Measurements from ENCODE around the gene KCNQ2.

KCNQ2 gene

DNA sequence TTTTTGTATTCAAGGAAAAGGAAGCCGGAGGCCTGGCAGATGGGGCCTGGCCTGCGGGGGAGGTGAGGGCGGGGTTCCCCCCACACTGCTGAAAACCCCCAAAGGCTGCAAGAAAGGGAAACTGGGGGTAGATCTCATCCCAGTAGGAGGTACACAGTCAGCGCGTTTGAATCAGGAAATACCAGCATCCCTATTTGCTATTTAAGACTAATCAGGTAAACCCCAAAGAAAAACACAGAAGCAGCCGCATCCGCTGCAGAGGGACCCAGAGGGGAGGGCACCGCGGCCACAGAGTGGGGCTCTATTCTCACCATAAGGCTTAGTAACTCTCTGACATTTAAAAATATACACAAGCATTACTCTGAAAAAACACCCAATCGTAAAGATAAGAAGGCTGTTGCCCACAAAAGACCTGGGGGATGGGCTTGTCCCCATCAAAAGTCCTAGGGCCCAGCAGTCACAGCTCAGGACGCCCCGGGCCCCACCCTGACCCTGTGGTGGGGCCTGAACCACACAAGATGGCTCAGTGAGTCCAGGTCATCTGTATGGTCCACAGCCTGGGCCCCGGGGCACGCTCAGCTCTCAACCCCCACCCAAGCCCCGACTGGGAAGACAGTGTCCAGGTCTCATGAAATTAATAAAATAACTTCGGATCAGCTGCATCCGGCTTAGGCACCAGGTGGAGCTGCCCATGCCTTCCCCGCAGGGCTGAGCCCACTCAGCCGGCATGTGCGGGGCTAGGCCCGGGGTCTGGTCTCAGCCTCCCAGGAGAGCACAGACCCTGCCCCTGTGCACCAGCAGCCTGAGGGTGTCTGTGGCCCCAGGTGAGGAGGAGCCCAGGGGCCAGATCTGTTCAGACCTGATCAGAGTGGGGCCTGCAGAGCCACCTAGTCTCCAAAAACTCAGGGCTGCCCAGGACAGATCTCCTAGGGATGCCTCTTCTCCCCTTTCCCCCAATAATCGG is 31.0 kb downstream of the KCNQ2 start:
- no peaks in the 10 kb centered on the region for H3K4me1 ChIP-seq (ENCODE audit: control insufficient read depth, insufficient read depth, low read length)
- H3K36me3 ChIP-seq (ENCODE audit: control insufficient read depth, insufficient read depth, low read length): no peaks in the 10 kb centered on the region
- no peak overlapping the region for H3K4me3 ChIP-seq (ENCODE audit: low read depth, low read length)
- H3K27me3 ChIP-seq (ENCODE audit: control insufficient read depth, insufficient read depth, low read length): no peaks in the 10 kb centered on the region
- H3K9ac ChIP-seq (ENCODE audit: low read length): no peak overlapping the region
- peaks cover 7% of the 10 kb centered on the region for H3K9me3 ChIP-seq (ENCODE audit: control insufficient read depth, insufficient read depth, low read depth, low read length)
- no peak overlapping the region for H3K27ac ChIP-seq (ENCODE audit: low read depth, low read length)

DNA sequence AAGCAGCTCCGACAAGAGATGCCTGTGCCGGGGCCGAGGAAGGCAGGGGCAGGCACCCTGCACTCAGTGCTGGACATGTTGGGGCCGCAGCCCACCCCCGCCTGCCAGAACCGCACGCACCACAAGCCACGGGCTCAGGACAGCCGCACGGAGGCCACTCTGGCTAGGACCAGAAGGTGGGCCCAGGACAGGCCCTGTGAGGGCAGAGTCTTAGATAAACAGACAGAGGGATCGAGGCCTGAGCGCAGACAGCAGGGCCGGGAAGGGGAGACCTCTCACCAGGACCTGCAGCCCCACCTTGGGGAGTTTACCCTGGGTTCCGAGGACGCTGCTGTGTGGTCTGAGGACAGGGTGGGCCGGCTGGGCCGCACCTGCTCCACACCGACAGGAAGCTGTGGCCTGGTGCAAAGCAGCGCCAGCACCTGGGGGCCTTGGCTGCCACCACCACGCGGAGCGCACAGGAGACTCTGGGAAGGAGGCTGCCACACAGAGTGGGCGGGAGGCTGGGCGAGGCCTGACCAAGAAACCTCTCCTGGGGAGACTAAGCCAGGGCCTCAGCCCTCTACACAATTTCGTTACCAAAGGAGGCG is 32.0 kb downstream of the KCNQ2 start:
- no peaks in the 10 kb centered on the region for H3K4me1 ChIP-seq (ENCODE audit: control insufficient read depth, insufficient read depth, low read length)
- H3K27ac ChIP-seq (ENCODE audit: low read depth, low read length): 0 out of 2 replicates have a peak overlapping the region, but pooled peaks have one; percentile 18

GRCh38 chr20:63439866-63440265 is 32.6 kb downstream of the KCNQ2 start:
- Histone ChIP-seq H3K4me3 (ENCODE audit: low read depth, low read length) (no peak overlapping the region), H3K36me3 (ENCODE audit: control insufficient read depth, insufficient read depth, low read length) (no peaks in the 10 kb centered on the region), H3K27ac (ENCODE audit: low read depth, low read length) (no peak overlapping the region), H3K9me3 (ENCODE audit: control insufficient read depth, insufficient read depth, low read depth, low read length) (peaks cover 7% of the 10 kb centered on the region), H3K27me3 (ENCODE audit: control insufficient read depth, insufficient read depth, low read length) (no peaks in the 10 kb centered on the region), H3K9ac (ENCODE audit: low read length) (no peak overlapping the region), H3K4me1 (ENCODE audit: control insufficient read depth, insufficient read depth, low read length) (no peaks in the 10 kb centered on the region)

More for the DNA sequence above, 32.0 kb downstream of the KCNQ2 start:
- H3K27me3 ChIP-seq (ENCODE audit: control insufficient read depth, insufficient read depth, low read length): no peaks in the 10 kb centered on the region
- no peaks in the 10 kb centered on the region for H3K36me3 ChIP-seq (ENCODE audit: control insufficient read depth, insufficient read depth, low read length)
- no peak overlapping the region for H3K4me3 ChIP-seq (ENCODE audit: low read depth, low read length)
- H3K9me3 ChIP-seq (ENCODE audit: control insufficient read depth, insufficient read depth, low read depth, low read length): peaks cover 7% of the 10 kb centered on the region
- H3K9ac ChIP-seq (ENCODE audit: low read length): no peak overlapping the region

GRCh38 chr20:63438121-63438520 is 34.3 kb downstream of the KCNQ2 start:
- Histone ChIP-seq H3K27ac (ENCODE audit: low read depth, low read length) (no peak overlapping the region), H3K36me3 (ENCODE audit: control insufficient read depth, insufficient read depth, low read length) (no peaks in the 10 kb centered on the region), H3K9ac (ENCODE audit: low read length) (no peak overlapping the region), H3K27me3 (ENCODE audit: control insufficient read depth, insufficient read depth, low read length) (no peaks in the 10 kb centered on the region), H3K4me3 (ENCODE audit: low read depth, low read length) (no peak overlapping the region), H3K9me3 (ENCODE audit: control insufficient read depth, insufficient read depth, low read depth, low read length) (peaks cover 3% of the 10 kb centered on the region; the same call in 1 of the 2 replicates), H3K4me1 (ENCODE audit: control insufficient read depth, insufficient read depth, low read length) (peaks cover 9% of the 10 kb centered on the region; the same call in 1 of the 2 replicates)

DNA sequence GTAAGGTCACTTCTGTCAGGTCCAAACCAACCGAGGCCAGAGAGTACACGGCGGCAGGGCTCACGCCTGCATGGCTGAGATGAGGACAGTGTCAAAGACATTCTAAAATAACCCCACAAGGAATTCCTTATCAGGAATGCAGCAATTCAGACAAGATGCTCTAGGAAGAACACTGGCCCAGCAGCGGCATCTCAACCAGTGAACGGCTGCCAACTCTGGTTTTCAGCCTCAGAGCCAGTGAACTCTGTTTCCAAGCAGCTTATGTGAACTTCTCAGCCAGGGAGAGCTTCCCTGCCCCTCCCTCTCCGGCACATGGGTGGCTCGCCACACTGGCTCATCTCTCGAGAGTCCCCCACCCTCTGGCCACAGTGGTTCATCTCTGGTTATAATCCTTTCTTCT is 36.9 kb downstream of the KCNQ2 start:
- H3K9ac ChIP-seq (ENCODE audit: low read length): no peak overlapping the region
- no peaks in the 10 kb centered on the region for H3K36me3 ChIP-seq (ENCODE audit: control insufficient read depth, insufficient read depth, low read length)
- no peaks in the 10 kb centered on the region for H3K27me3 ChIP-seq (ENCODE audit: control insufficient read depth, insufficient read depth, low read length)
- no peak overlapping the region for H3K27ac ChIP-seq (ENCODE audit: low read depth, low read length)
- H3K4me1 ChIP-seq (ENCODE audit: control insufficient read depth, insufficient read depth, low read length): peaks cover 11% of the 10 kb centered on the region
- no peak overlapping the region for H3K4me3 ChIP-seq (ENCODE audit: low read depth, low read length)
- H3K9me3 ChIP-seq (ENCODE audit: control insufficient read depth, insufficient read depth, low read depth, low read length): no peaks in the 10 kb centered on the region

DNA sequence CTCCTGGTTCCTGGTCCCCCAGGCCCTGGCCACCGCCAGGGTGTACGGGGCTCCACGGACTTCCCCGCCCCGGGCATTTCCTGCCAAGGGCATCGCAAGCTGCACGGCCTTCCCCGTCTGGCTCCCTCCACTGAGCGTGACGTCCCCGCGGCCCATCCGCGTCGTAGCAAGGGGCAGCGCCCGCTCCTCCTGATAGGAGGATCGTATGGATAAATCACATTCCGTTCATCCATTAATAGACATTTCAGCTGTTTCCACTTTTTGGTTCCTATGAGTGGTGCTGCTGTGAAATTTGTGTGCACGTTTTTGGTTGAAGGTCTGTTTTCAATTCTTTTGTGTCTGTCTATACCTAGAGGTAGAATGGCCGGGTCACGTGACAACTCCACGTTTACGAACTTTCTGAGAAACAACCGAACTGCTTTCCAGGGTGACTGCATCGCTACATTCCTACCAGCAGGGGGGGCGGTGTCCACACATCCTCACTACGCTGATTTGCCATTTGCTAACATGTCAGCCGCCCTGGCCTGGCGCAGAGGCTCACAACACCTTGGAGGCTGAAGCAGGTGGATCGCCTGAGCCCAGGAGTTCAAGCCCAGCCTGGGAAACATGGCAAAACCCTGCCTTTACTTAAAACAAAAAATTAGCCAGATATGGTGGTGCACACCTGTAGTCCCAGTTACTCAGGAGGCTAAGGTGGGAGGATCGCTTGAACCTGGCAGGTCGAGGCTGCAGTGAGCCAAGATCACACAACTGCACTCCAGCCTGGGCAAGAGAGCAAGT is 37.7 kb downstream of the KCNQ2 start:
- Histone ChIP-seq H3K4me1 (ENCODE audit: control insufficient read depth, insufficient read depth, low read length) (peaks cover 15% of the 10 kb centered on the region), H3K9ac (ENCODE audit: low read length) (no peak overlapping the region), H3K27ac (ENCODE audit: low read depth, low read length) (no peak overlapping the region), H3K4me3 (ENCODE audit: low read depth, low read length) (no peak overlapping the region), H3K9me3 (ENCODE audit: control insufficient read depth, insufficient read depth, low read depth, low read length) (no peaks in the 10 kb centered on the region), H3K36me3 (ENCODE audit: control insufficient read depth, insufficient read depth, low read length) (no peaks in the 10 kb centered on the region), H3K27me3 (ENCODE audit: control insufficient read depth, insufficient read depth, low read length) (no peaks in the 10 kb centered on the region)

DNA sequence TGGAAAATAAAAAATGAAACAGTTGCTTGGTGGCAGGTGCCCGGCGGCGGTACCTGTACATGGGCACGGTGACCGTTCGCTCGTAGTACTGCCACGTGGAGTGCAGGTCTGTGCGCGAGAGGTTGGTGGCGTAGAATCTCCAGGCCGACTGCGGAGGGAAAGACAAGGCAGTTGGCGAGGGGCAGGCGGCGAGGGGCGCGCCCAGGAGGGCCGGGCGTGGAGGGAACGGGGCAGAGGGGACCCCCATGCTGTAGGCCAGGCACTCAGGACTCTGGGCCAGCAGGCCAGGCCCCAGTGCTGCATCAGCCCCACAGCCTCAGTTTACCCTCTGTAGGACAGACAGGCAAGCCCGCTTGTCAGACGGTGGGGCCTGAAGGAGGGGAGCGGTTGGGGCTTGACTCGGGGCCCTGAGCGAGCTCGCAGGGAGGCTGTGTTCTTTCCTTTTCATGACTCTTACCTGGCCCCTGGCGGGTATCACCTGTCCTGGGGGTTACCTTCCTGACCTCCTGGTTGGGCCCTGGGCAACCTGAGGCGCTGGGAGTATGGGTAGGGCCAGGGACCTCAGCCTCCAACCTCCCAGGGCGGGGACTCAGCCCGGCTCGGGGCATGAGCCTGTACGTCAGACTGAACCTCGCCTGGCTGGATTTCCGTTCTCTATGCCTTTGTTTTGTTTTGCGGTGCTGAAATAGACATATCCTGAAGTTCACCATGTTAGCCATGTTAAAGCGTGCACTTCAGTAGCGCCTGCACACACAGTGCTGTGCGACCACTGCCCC is 38.5 kb downstream of the KCNQ2 start:
- Histone ChIP-seq H3K4me3 (ENCODE audit: low read depth, low read length) (no peak overlapping the region), H3K9me3 (ENCODE audit: control insufficient read depth, insufficient read depth, low read depth, low read length) (no peaks in the 10 kb centered on the region), H3K9ac (ENCODE audit: low read length) (no peak overlapping the region), H3K27ac (ENCODE audit: low read depth, low read length) (no peak overlapping the region), H3K36me3 (ENCODE audit: control insufficient read depth, insufficient read depth, low read length) (no peaks in the 10 kb centered on the region), H3K27me3 (ENCODE audit: control insufficient read depth, insufficient read depth, low read length) (no peaks in the 10 kb centered on the region), H3K4me1 (ENCODE audit: control insufficient read depth, insufficient read depth, low read length) (peaks cover 15% of the 10 kb centered on the region)

- Histone ChIP-seq H3K9ac (ENCODE audit: low read length) (no peak overlapping the region), H3K9me3 (ENCODE audit: control insufficient read depth, insufficient read depth, low read depth, low read length) (no peaks in the 10 kb centered on the region), H3K27me3 (ENCODE audit: control insufficient read depth, insufficient read depth, low read length) (no peaks in the 10 kb centered on the region), H3K4me1 (ENCODE audit: control insufficient read depth, insufficient read depth, low read length) (peaks cover 15% of the 10 kb centered on the region), H3K4me3 (ENCODE audit: low read depth, low read length) (no peak overlapping the region), H3K27ac (ENCODE audit: low read depth, low read length) (no peak overlapping the region), H3K36me3 (ENCODE audit: control insufficient read depth, insufficient read depth, low read length) (no peaks in the 10 kb centered on the region)
Measured at GRCh38 chr20:63433351-63433750, 39.1 kb downstream of the KCNQ2 start.

DNA sequence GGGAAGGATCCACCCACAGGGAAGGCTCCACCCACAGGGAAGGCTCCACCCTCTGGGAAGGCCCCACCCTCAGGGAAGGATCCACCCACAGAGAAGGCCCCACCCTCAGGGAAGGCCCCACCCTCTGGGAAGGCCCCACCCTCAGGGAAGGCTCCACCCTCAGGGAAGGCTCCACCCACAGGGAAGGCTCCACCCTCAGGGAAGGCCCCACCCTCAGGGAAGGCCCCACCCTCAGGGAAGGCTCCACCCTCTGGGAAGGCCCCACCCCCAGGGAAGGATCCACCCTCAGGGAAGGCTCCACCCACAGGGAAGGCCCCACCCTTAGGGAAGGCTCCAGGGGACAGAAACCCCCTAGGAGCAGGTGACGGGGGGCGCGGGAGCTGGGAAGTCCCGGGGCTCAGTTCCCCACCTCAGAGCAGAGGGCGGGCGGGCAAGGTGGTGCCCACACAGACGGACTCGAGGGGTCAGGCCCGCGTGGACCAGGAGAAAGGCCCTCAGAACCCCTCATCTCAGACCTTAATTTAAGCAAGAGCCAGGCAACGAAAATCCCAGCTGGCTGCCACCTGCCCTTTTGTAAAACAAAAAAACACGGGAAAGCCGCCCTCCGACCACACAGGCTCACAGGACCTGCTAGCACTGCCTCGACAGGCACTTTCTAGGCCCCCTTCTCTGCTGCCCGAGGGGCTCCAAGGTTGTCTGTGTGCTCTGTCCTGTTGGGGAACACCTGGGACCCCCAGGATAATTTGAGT is 39.7 kb downstream of the KCNQ2 start:
- Histone ChIP-seq H3K27me3 (ENCODE audit: control insufficient read depth, insufficient read depth, low read length) (no peaks in the 10 kb centered on the region), H3K4me3 (ENCODE audit: low read depth, low read length) (no peak overlapping the region), H3K27ac (ENCODE audit: low read depth, low read length) (no peak overlapping the region), H3K4me1 (ENCODE audit: control insufficient read depth, insufficient read depth, low read length) (peaks cover 15% of the 10 kb centered on the region), H3K36me3 (ENCODE audit: control insufficient read depth, insufficient read depth, low read length) (no peaks in the 10 kb centered on the region), H3K9ac (ENCODE audit: low read length) (no peak overlapping the region), H3K9me3 (ENCODE audit: control insufficient read depth, insufficient read depth, low read depth, low read length) (no peaks in the 10 kb centered on the region)

GRCh38 chr20:63431944-63432343 is 40.5 kb downstream of the KCNQ2 start:
- H3K36me3 ChIP-seq (ENCODE audit: control insufficient read depth, insufficient read depth, low read length): no peaks in the 10 kb centered on the region
- no peak overlapping the region for H3K4me3 ChIP-seq (ENCODE audit: low read depth, low read length)
- no peaks in the 10 kb centered on the region for H3K27me3 ChIP-seq (ENCODE audit: control insufficient read depth, insufficient read depth, low read length)
- H3K9me3 ChIP-seq (ENCODE audit: control insufficient read depth, insufficient read depth, low read depth, low read length): no peaks in the 10 kb centered on the region
- no peak overlapping the region for H3K9ac ChIP-seq (ENCODE audit: low read length)
- H3K4me1 ChIP-seq (ENCODE audit: control insufficient read depth, insufficient read depth, low read length): peaks cover 15% of the 10 kb centered on the region
- H3K27ac ChIP-seq (ENCODE audit: low read depth, low read length): no peak overlapping the region
